H1 (cell line): Measurements from ENCODE around the gene PIAS3. TPM values are rescaled to one million over a fixed set of nuclear protein-coding genes. Genes with fewer than 3 reads are reported as not detected.

ENCODE experiments used
- TEAD4 ChIP-seq: IDR thresholded peaks from 2 replicates; pipeline ENCODE4 v1.6.1; 2012; ENCODE audit warnings: low read depth, low read length, inconsistent platforms, mixed read lengths
- polyA plus RNA-seq, 7 experiments: library from polyadenylated mRNA; depleted of rRNA in 3 of 7; stranded (reverse) in 5 of 7; unstranded in 2 of 7; fragments of >200 nt in 5 of 7; fragments of 200-250 nt in 2 of 7; gene quantifications; 1 replicate in 5 of 7; 2 replicates in 1 of 7; 4 replicates in 1 of 7; pipeline versions ENCODE4 v1.2.1 to v1.2.3, GENCODE V29; 2011 to 2013; ENCODE audit warnings: missing spikeins in 2 of 7, mixed read lengths in 2 of 7
- total RNA-seq: library from RNA; stranded (reverse); fragmentation: NEBNext Ultra II Directional; extraction: Animal tissue kit (Norgen Biotek cat#: 25700); gene quantifications from 2 replicates; pipeline ENCODE4 v1.2.1, GENCODE V29; 2021

Gene PIAS3
- total and polyA plus RNA-seq, 2 of the 8 experiments (the other 6 are each of a cell fraction or from before 2014, with no cell fraction given): 36.7 to 49.9 TPM

GRCh38 chr1:145826030-145826429 lies 32.9 kb downstream of the PIAS3 start (continued):
- TF ChIP-seq TEAD4: no peak
- TF ChIP-seq, all 59 proteins: peak for 0
